BE2C (cell line): ENCODE results near the gene KIAA0040.

ENCODE experiments used
- DNase-seq: peaks from one replicate; pipeline ENCODE4 v3.0.0-alpha.2; 2020
- H3K27me3 ChIP-seq: fragments of 250-450 bp; sonication (Bioruptor Pico); 2 replicates; pipeline ENCODE4 v1.5.1; 2020; ENCODE audit warnings: mild to moderate bottlenecking
- H3K36me3 ChIP-seq: fragments of 250-450 bp; sonication (Bioruptor Pico); 2 replicates; pipeline ENCODE4 v1.5.1; 2020; ENCODE audit warnings: mild to moderate bottlenecking
- H3K4me1 ChIP-seq: fragments of 250-450 bp; sonication (Bioruptor Pico); 2 replicates; pipeline ENCODE4 v1.5.1; 2020
- H3K4me3 ChIP-seq: 2 replicates; pipeline ENCODE4 v1.5.1; 2011; ENCODE audit warnings: low read depth, low read length
- H3K9me3 ChIP-seq: fragments of 250-450 bp; sonication (Bioruptor Pico); 2 replicates; pipeline ENCODE4 v1.5.1; 2020
- CTCF ChIP-seq: IDR thresholded peaks from 2 replicates; pipeline ENCODE4 v1.5.1; 2012; ENCODE audit warnings: mild to moderate bottlenecking, low read depth, low read length

The KIAA0040 gene

GRCh38 chr1:175186433-175187160 is 6.0 kb downstream of the KIAA0040 start:
- no peaks in the 10 kb centered on the region for H3K9me3 ChIP-seq
- TF ChIP-seq CTCF = no peak
- H3K4me1 ChIP-seq = no peaks in the 10 kb centered on the region
- no peaks in the 10 kb centered on the region for H3K36me3 ChIP-seq
- peaks cover 12% of the 10 kb centered on the region for H3K27me3 ChIP-seq
- H3K4me3 ChIP-seq = no peak overlapping the region
- no peak for DNase-seq

- Histone ChIP-seq H3K36me3 (no peaks in the 10 kb centered on the region), H3K9me3 (no peaks in the 10 kb centered on the region), H3K4me1 (no peaks in the 10 kb centered on the region), H3K4me3 (no peak overlapping the region), H3K27me3 (peaks cover 10% of the 10 kb centered on the region)
- DNase-seq = no peak
- no peak for TF ChIP-seq CTCF
Observed at GRCh38 chr1:175185903-175186302, 6.7 kb downstream of the KIAA0040 start.

GRCh38 chr1:175183586-175183985 is 9.0 kb downstream of the KIAA0040 start:
- Histone ChIP-seq H3K36me3 (no peaks in the 10 kb centered on the region), H3K4me1 (no peaks in the 10 kb centered on the region), H3K27me3 (peaks cover 10% of the 10 kb centered on the region), H3K4me3 (no peak overlapping the region), H3K9me3 (no peaks in the 10 kb centered on the region)
- no peak for TF ChIP-seq CTCF
- DNase-seq = no peak

GRCh38 chr1:175182201-175182746 is 10.3 kb downstream of the KIAA0040 start:
- no peaks in the 10 kb centered on the region for H3K4me1 ChIP-seq

GRCh38 chr1:175179837-175180590 is 12.6 kb downstream of the KIAA0040 start:
- no peak for DNase-seq
- Histone ChIP-seq H3K9me3 (no peaks in the 10 kb centered on the region), H3K4me3 (no peak overlapping the region), H3K36me3 (no peaks in the 10 kb centered on the region), H3K4me1 (no peaks in the 10 kb centered on the region), H3K27me3 (peaks cover 4% of the 10 kb centered on the region; the same call in 1 of the 2 replicates)
- TF ChIP-seq CTCF = no peak

More at GRCh38 chr1:175182201-175182746, 10.3 kb downstream of the KIAA0040 start:
- Histone ChIP-seq H3K9me3 (no peaks in the 10 kb centered on the region), H3K27me3 (peaks cover 10% of the 10 kb centered on the region), H3K36me3 (no peaks in the 10 kb centered on the region), H3K4me3 (no peak overlapping the region)
- DNase-seq = no peak
- no peak for TF ChIP-seq CTCF
